SK-N-SH (cell line): ENCODE data around the gene ARHGAP1. TPM values are rescaled to one million over a fixed set of nuclear protein-coding genes. Genes with fewer than 3 reads are reported as not detected.
A peak's percentile ranks its signal among the peaks of the same experiment; 100 is the strongest.
"Not testable (repeated sequence)": the region's sequence is repeated elsewhere in the genome, so short reads cannot be mapped to it uniquely, and the experiment has no call there.

Source experiments
- CTCF ChIA-PET: fragments of 300-600, 350-600 bp; formaldehyde crosslinking; extraction: SDS; loops from one replicate; lab custom pipeline; 2021; lab: Yijun Ruan, JAX
- POLR2A ChIA-PET: fragments of 350-600 bp; sonication (Branson Sonifier 250); formaldehyde crosslinking; extraction: SDS; loops from one replicate; lab custom pipeline; 2020; ENCODE audit warnings: antibody characterized with exemption, inconsistent platforms; lab: Yijun Ruan, JAX
- DNase-seq: peaks from one replicate; pipeline ENCODE4 v3.0.0; 2012
- H2AFZ ChIP-seq: fragments of 200-600 bp; sonication (generic); 2 replicates; pipeline ENCODE4 v1.8.1; 2016; ENCODE audit warnings: antibody characterized with exemption, mild to moderate bottlenecking, low read depth
- H3F3A ChIP-seq: fragments of 200-600 bp; sonication (generic); replicated peaks from 2 replicates; pipeline ENCODE3; 2016; ENCODE audit warnings: antibody characterized with exemption, mild to moderate bottlenecking; ENCODE audit not compliant: insufficient read depth
- H3K27ac ChIP-seq, 2 experiments: fragments of 200-500 bp in 1 of 2; fragments of 200-600 bp in 1 of 2; sonication (Bioruptor generic) in 1 of 2; sonication (generic), shearing (Covaris generic) in 1 of 2; 2 replicates each; pipeline versions ENCODE4 v1.5.1 to v1.6.1; 2014 to 2016; ENCODE audit warnings: low read depth in 2 of 2, inconsistent platforms in 1 of 2, low read length in 1 of 2, mild to moderate bottlenecking in 1 of 2, mixed read lengths in 1 of 2
- H3K27me3 ChIP-seq: fragments of 200-600 bp; sonication (generic), shearing (Covaris generic); 2 replicates; pipeline ENCODE4 v1.6.1; 2016; ENCODE audit warnings: mixed run types; ENCODE audit not compliant: insufficient read depth
- H3K36me3 ChIP-seq, 2 experiments: fragments of 200-500 bp in 1 of 2; fragments of 200-600 bp in 1 of 2; sonication (Bioruptor generic) in 1 of 2; sonication (generic) in 1 of 2; replicated peaks in 1 of 2; 2 replicates each; pipeline versions ENCODE3 to v1.5.1; 2014 to 2016; ENCODE audit warnings: low read length in 1 of 2, mild to moderate bottlenecking in 1 of 2; ENCODE audit not compliant: insufficient read depth in 2 of 2, control insufficient read depth in 1 of 2
- H3K4me1 ChIP-seq, 2 experiments: fragments of 200-500 bp in 1 of 2; fragments of 200-600 bp in 1 of 2; sonication (Bioruptor generic) in 1 of 2; sonication (generic), shearing (Covaris generic) in 1 of 2; 2 replicates each; pipeline versions ENCODE4 v1.5.1 to v1.6.1; 2014 to 2016; ENCODE audit warnings: low read depth in 1 of 2, low read length in 1 of 2, mixed run types in 1 of 2; ENCODE audit not compliant: insufficient read depth in 2 of 2, control insufficient read depth in 1 of 2
- H3K4me2 ChIP-seq: fragments of 200-600 bp; sonication (generic), shearing (Covaris generic); 2 replicates; pipeline ENCODE4 v1.6.1; 2017; ENCODE audit warnings: mixed run types
- H3K4me3 ChIP-seq, 2 experiments: fragments of 200-500 bp in 1 of 2; fragments of 200-600 bp in 1 of 2; sonication (Bioruptor generic) in 1 of 2; sonication (generic), shearing (Covaris generic) in 1 of 2; 2 replicates each; pipeline versions ENCODE4 v1.5.1 to v1.8.1; 2014 to 2016; ENCODE audit warnings: low read depth in 2 of 2, inconsistent platforms in 1 of 2, low read length in 1 of 2, mild to moderate bottlenecking in 1 of 2, mixed read lengths in 1 of 2, moderate library complexity in 1 of 2
- H3K79me2 ChIP-seq: fragments of 200-600 bp; sonication (generic); 2 replicates; pipeline ENCODE4 v1.8.1; 2017; ENCODE audit warnings: mild to moderate bottlenecking; ENCODE audit not compliant: insufficient read depth
- H3K9ac ChIP-seq: fragments of 200-600 bp; sonication (generic); 2 replicates; pipeline ENCODE4 v1.6.1; 2017; ENCODE audit warnings: mixed run types
- H3K9me2 ChIP-seq: fragments of 200-600 bp; sonication (generic); 2 replicates; pipeline ENCODE4 v1.6.1; 2017; ENCODE audit warnings: mixed run types
- H3K9me3 ChIP-seq: fragments of 200-600 bp; sonication (generic); 2 replicates; pipeline ENCODE4 v1.6.1; 2017; ENCODE audit warnings: mixed run types, mild to moderate bottlenecking, moderate library complexity
- H4K20me1 ChIP-seq: fragments of 200-600 bp; sonication (generic); 2 replicates; pipeline ENCODE4 v1.6.1; 2017; ENCODE audit warnings: mild to moderate bottlenecking, mixed run types; ENCODE audit not compliant: insufficient read depth
- RAD21 ChIP-seq: IDR thresholded peaks from 2 replicates; pipeline ENCODE4 v1.6.1; 2012; ENCODE audit warnings: mild to moderate bottlenecking, low read length
- SIN3A ChIP-seq: IDR thresholded peaks from 2 replicates; pipeline ENCODE4 v1.6.1; 2012; ENCODE audit warnings: low read depth, mild to moderate bottlenecking, low read length, moderate library complexity, borderline replicate concordance
- TCF12 ChIP-seq: IDR thresholded peaks from 2 replicates; pipeline ENCODE4 v1.4.0; 2012
- TEAD4 ChIP-seq: IDR thresholded peaks from 2 replicates; pipeline ENCODE4 v1.4.0; 2012; ENCODE audit warnings: mild to moderate bottlenecking, borderline replicate concordance; ENCODE audit not compliant: insufficient read depth
- WGBS: methylation state at CpG from one replicate; pipeline ENCODE4 v1.1.6; 2017; ENCODE audit warnings: low lambda C conversion rate; 5-methylcytosine and 5-hydroxymethylcytosine counted together
- polyA plus RNA-seq, 3 experiments: library from polyadenylated mRNA; depleted of rRNA; stranded (reverse); fragments of >200 nt; gene quantifications; 2 replicates each; pipeline ENCODE4 v1.2.3, GENCODE V29; 2012
- TF ChIP-seq, protein P1 (sequence below): fragments of 150-350 bp; IDR thresholded peaks from 2 replicates; pipeline ENCODE4 v1.6.1; 2016; ENCODE audit warnings: mild to moderate bottlenecking, low read depth, low read length

The ARHGAP1 gene
- polyA plus RNA-seq, 1 of the 3 experiments (the other 2 are of a cell fraction) = 27.1 TPM

DNA sequence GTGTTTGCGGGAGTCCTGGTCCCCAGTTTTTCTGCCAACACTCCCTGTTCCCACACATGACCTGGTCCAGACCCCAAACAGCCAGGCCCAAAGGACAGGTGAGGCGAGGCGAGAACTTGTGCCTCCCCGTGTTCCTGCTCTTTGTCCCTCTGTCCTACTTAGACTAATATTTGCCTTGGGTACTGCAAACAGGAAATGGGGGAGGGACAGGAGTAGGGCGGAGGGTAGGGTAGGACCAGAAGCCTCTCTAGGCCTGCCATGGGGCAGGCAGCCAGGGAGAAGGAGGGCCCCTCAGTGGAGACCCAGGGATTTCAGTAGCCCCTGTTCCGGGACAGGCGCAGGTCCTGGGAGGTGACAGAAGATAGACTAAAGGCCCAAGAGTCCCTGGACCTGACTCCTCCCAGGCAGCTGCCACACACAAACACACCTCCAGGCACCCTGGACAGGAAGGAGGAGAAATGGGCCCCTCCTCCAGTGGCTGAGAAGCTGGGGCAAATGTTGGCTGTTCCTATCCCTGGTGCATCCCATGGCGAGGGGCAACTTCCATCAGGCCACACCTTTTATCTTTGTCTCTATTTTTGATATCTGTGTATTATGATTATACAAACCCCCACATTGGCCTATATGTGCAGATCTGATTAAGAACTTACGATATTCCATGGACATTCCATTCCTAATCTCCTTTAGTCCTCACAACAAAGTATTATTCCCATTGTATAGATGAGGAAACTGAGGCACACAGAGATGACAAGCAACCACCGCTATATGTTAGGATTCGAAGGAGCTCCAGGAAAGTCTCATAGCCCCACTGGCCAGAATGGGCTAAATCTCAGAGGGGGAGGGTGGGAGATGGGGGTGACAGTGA is 18.0 kb upstream of the ARHGAP1 start:
- H4K20me1 ChIP-seq = no peaks in the 10 kb centered on the region
- no peak overlapping the region for H3K4me3 ChIP-seq
- H3K9me2 ChIP-seq = no peaks in the 10 kb centered on the region
- CTCF ChIA-PET = no interaction called here
- H3K27ac ChIP-seq = no peak overlapping the region
- no peaks in the 10 kb centered on the region for H3K9me3 ChIP-seq
- POLR2A ChIA-PET = interaction anchor here (0.5 kb wide), 1 partner anchor 28 kb away, joined by 3 read pairs; no protein-coding TSS in a partner anchor
- 82% methylated on average over 11 of the region's 11 CpGs for WGBS
- peaks cover 0 to 9% of the 10 kb centered on the region in 2 experiments; a peak in 2 of 4 replicates for H3K4me1 ChIP-seq
- no peak overlapping the region for H3K4me2 ChIP-seq
- peaks cover 15% of the 10 kb centered on the region for H3F3A ChIP-seq
- no peak for TF ChIP-seq TCF12
- TF ChIP-seq, protein P1, sequence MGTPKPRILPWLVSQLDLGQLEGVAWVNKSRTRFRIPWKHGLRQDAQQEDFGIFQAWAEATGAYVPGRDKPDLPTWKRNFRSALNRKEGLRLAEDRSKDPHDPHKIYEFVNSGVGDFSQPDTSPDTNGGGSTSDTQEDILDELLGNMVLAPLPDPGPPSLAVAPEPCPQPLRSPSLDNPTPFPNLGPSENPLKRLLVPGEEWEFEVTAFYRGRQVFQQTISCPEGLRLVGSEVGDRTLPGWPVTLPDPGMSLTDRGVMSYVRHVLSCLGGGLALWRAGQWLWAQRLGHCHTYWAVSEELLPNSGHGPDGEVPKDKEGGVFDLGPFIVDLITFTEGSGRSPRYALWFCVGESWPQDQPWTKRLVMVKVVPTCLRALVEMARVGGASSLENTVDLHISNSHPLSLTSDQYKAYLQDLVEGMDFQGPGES = no peak
- TF ChIP-seq TEAD4 = no peak
- no peak for TF ChIP-seq SIN3A
- TF ChIP-seq RAD21 = no peak
- H3K36me3 ChIP-seq = no peaks in the 10 kb centered on the region
- no peak overlapping the region for H3K9ac ChIP-seq
- H3K27me3 ChIP-seq = no peaks in the 10 kb centered on the region
- peak overlapping the region; percentile 65; the same call in 1 of the 2 replicates for H2AFZ ChIP-seq
- H3K79me2 ChIP-seq = no peaks in the 10 kb centered on the region
- no peak for DNase-seq

DNA sequence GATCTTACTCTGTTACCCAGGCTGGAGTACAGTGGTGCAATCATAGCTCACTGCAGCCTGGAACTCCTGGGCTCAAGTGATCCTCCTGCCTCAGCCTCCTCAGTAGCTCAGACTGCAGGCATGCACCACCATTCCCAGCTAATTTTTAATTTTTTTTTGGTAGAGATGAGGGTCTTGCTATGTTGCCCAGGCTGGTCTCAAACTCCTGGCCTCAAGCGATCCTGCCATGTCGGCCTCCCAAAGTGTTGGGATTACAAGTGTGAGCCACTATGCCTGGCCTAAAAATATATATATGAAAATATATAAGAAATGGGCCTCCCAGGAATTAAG is 17.4 kb upstream of the ARHGAP1 start:
- H3K4me1 ChIP-seq, H3K27ac ChIP-seq, H3K36me3 ChIP-seq, H3K9me2 ChIP-seq, H4K20me1 ChIP-seq, H3K9ac ChIP-seq, H3K4me2 ChIP-seq, CTCF ChIA-PET, H3K79me2 ChIP-seq, POLR2A ChIA-PET, H3K4me3 ChIP-seq, H2AFZ ChIP-seq, H3K27me3 ChIP-seq, DNase-seq, H3K9me3 ChIP-seq: not testable (repeated sequence)
- peaks cover 20% of the 10 kb centered on the region for H3F3A ChIP-seq
- WGBS = 78% methylated on average over 2 of the region's 2 CpGs

DNA sequence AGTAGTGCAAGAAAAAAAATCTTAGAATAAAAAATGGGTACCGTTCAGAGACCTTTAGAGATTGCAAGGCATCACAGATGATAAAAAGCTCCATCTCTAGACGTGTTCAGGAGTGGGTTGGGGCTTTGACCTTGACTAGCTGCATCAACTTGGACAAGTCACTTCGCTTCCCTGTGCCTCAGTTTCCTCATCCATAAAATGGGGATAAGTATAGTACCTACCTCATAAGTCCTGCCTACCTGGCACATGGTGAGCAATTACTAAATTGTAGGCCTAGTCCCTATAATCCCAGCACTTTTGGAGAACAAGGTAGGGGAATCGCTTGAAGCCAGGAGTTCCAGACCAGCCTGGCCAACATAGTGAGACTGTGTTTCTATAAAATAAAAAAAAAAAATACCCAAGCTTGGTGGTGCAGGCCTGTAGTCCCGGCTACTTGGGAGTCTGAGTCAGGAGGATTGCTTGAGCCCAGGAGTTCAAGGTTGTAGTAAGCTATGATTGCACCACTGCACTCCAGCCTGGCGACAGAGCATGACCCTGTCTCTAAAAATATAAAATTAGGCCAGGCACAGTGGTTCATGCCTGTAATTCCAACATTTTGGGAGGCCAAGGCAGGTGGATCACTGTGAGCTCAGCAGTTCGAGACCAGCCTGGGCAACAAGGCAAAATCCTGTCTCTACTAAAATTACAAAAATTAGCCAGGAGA is 12.6 kb upstream of the ARHGAP1 start:
- CTCF ChIA-PET = interaction anchor here (1.0 to 1.2 kb wide), 2 partner anchors 12 to 448 kb away, joined by 3 read pairs; partner anchors contain the start of genes ARHGAP1 and ZNF408
- no peaks in the 10 kb centered on the region for H3K79me2 ChIP-seq
- no peak overlapping the region for H3K4me3 ChIP-seq
- H3K4me2 ChIP-seq = no peak overlapping the region
- POLR2A ChIA-PET = no interaction called here
- no peaks in the 10 kb centered on the region for H3K36me3 ChIP-seq
- peaks cover 0 to 15% of the 10 kb centered on the region in 2 experiments; a peak in 2 of 4 replicates for H3K4me1 ChIP-seq
- H2AFZ ChIP-seq = no peak overlapping the region
- no peaks in the 10 kb centered on the region for H3K9me2 ChIP-seq
- H3K27me3 ChIP-seq = no peaks in the 10 kb centered on the region
- no peaks in the 10 kb centered on the region for H3K9me3 ChIP-seq
- no peak overlapping the region for H3K9ac ChIP-seq
- WGBS = 93% methylated on average over 7 of the region's 7 CpGs
- H4K20me1 ChIP-seq = no peaks in the 10 kb centered on the region
- DNase-seq = no peak
- peaks cover 47% of the 10 kb centered on the region for H3F3A ChIP-seq
- H3K27ac ChIP-seq = peak overlapping the region in 1 of 2 experiments; percentile 94; a peak in 1 of 4 replicates
- TF ChIP-seq SIN3A (no peak), TCF12 (no peak)
